Heart left ventricle (tissue), 13 donors: ENCODE measurements around the gene PRADC1.

ENCODE experiments used
- CTCF ChIP-seq, 12 donors: fragments of 200-600 bp; sonication (generic) in 4 of 12; IDR thresholded peaks; one replicate each; pipeline versions ENCODE4 v1.5.0 to v1.8.0; 2018 to 2022; ENCODE audit warnings: antibody characterized with exemption in 12 of 12, mild to moderate bottlenecking in 5 of 12
- POLR2A ChIP-seq, 2 donors: fragments of 450-650 bp; IDR thresholded peaks; one replicate each; pipeline ENCODE4 v1.6.1; 2017; ENCODE audit warnings: antibody characterized with exemption in 2 of 2, mild to moderate bottlenecking in 2 of 2, moderate library complexity in 2 of 2
- donor health status: ischemic (EF 13 %, LVEDD 7.1; RV severe dilation, severe dysfunction).
- donor health status: DM: no; HTN: yes; CAD: no.
- donor health status: DM: no; HTN: no; CAD: no.
- donor health status: ischemic (EF 25% LVEDD 6.9; RV normal size, moderate dysfunction).
- donor health status: ischemic (EF 25% LVEDD 5.7; RV mildly dilated, moderate dysfunction).
- donor health status: ischemic (EF 35%, LVEDD 5.7; RV mildly dilated, moderate dysfunction).
- donor health status: nonischemic (EF 11% LVEDD 7.7; RV severe dilation, severe dysfunction).
- donor health status: DM: yes; HTN: yes; CAD: no.
- donor health status: PGD.
- donor health status: ischemic (EF 29% LVEDD 5.4; RV normal size, mild dysfunction).
- donor health status: nonischemic (EF 23%, LVEDD 6.1; RV moderate dilation, normal function).

- no peak for TF ChIP-seq POLR2A (IDR thresholded peaks at IDR 0.05)
- TF ChIP-seq CTCF (IDR thresholded peaks at IDR 0.05), result no peak
Measured at GRCh38 chr2:73235315-73236028, 2.4 kb upstream of the PRADC1 start.
